Epithelial cell of prostate (primary cell): ENCODE data around the gene GRK5.
"Not testable (repeated sequence)": the region's sequence is repeated elsewhere in the genome, so short reads cannot be mapped to it uniquely, and the experiment has no call there.

Source experiments
- DNase-seq: peaks from one replicate; pipeline ENCODE4 v3.0.0-alpha.2; 2011; ENCODE audit warnings: low read depth, low spot score
- H3K27ac ChIP-seq: fragments of 450-650 bp; 2 replicates; pipeline ENCODE4 v1.5.1; 2017; ENCODE audit warnings: mild to moderate bottlenecking

The GRK5 gene

DNA sequence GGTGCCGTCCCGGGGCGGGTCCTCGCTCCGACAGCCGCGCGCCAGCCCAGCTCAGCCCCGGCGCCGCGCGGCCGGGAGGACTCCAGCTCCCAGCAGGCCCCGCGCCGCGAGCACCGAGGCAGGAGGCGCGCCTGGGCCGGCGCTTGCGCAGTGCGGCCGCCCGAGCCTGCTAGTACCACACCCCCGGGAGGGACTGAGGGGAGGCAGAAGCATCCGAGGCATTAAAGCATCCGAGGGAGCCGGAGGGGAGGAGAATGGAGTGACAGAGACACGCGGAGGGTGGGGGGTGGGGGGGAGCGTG is at the start of gene GRK5:
Gene GRK5, plus strand, starts transcription at position 206 of the 301 bp plus-strand sequence. CDS start 347 bp downstream, outside the sequence.
- peak; percentile 68 for DNase-seq
- peak within 1 kb of the TSS; percentile 82 for H3K27ac ChIP-seq

DNA sequence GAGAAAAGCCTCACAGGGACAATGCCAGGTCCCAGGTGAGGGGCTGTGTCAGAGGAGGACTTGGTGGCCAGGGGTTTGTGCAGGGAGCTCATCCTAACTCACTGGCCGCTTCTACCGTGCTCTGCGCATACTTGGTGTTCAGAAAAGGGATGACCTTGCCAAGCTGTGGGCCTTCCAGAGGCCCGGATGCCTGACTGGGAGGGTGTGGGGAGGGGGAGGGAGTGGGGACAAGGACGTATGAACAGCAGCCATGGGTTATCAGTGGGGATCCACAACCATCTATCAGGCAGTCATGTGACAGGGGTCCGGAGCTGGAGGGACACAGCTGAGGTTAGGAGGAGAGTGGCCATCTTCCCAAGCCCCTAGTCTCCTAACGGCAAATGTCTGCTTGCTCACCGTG is 48.0 kb upstream of the GRK5 start:
- no peak for DNase-seq
- no peak overlapping the region for H3K27ac ChIP-seq

GRCh38 chr10:119161680-119162451 is 45.5 kb upstream of the GRK5 start:
- no peak for DNase-seq
- H3K27ac ChIP-seq, result no peak overlapping the region

DNA sequence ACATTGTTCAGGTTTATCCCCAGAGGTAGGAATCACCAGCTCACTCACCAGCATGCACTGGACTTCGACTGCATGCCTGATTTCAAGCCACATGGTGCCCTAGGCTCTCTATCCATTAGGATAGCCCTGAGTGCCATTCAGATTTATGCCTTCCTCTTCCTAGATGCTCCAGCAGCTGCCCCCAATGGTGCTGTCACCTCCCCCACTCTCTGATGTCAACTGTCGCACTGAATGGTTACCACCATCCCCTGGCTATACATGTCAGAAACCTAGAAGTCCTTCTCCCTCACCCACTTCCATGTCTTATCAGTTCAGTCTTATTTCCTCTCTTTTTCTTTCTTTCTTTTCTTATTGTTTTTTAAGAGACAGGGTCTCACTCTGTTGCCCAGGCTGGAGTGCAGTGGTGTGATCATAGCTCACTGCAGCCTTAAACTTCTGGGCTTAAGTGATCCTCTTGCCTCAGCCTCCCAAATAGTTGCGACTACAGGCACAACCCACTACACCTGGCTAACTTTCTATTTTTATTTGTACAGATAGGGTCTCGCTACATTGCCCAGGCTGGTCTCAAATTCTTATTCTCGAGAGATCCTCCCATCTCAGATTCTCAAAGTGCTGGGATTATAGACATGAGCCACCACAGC is 44.8 kb upstream of the GRK5 start:
- no peak for DNase-seq
- no peak overlapping the region for H3K27ac ChIP-seq

DNA sequence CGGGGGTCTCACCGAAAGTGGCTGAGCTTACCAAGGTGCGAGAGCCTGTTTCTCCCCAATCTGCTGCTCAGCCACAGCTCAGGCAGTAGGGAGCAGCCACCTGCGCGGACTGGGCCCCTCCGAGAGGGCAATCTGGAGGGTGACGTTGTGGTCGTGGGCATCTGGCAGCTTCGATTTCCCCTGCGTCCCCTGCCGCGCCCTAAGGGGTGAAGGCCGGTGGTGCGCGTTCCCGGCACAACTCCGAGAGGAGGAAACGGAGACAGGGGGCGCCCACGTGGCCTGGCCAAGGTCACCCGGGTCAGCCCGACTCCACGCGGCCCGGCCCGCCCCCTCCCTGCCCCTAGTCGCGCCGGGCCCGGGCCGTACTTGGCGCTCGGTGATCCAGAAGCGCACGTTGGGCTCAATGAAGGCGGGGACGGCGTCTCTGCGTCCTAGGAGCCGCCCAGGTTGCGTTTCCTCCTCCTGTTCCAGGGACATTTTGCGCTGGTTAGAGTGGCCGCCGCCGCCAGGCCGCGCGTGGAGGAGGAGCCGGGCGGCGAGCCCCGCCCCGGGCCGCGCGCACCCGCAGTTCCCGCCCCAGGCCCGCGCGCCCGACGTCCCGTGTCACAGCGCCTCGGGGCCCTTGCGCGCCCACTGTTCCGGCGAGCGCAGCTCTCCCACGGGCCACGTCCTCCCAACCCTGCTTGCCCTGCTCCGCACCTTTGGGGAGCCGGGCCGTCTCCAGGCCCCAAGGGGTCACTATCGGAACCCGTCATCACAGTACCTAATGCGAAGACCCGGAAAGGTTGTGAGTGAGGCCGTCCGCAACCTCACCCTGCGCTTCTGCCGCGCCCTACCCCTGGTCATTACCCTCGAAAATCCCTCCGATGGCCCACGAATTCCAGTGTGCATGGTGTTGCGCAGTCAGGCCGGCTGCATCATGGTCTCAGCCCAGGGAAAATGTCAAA is 41.9 kb upstream of the GRK5 start, which contains the start of gene SFXN4:
Gene SFXN4, minus strand, starts transcription at position 544 of the 947 bp plus-strand sequence. Its CDS starts 67 bp downstream, at position 477.
- H3K27ac ChIP-seq, result peak within 1 kb of the TSS; percentile 67
- no peak for DNase-seq

GRCh38 chr10:119166118-119166500 is 41.3 kb upstream of the GRK5 start:
- H3K27ac ChIP-seq, result peak overlapping the region; percentile 67
- no peak for DNase-seq

GRCh38 chr10:119166564-119166963 is 40.8 kb upstream of the GRK5 start:
- peak overlapping the region; percentile 67 for H3K27ac ChIP-seq
- DNase-seq, result no peak

- peak overlapping the region; percentile 67 for H3K27ac ChIP-seq
- no peak for DNase-seq
Observed at GRCh38 chr10:119167041-119167440, 40.3 kb upstream of the GRK5 start.

- H3K27ac ChIP-seq, result peak overlapping the region; percentile 64
- no peak for DNase-seq
Observed at GRCh38 chr10:119174109-119174508, 33.3 kb upstream of the GRK5 start.

GRCh38 chr10:119176166-119176565 is 31.2 kb upstream of the GRK5 start:
- no peak for DNase-seq
- peak overlapping the region; percentile 72 for H3K27ac ChIP-seq

GRCh38 chr10:119177708-119178371 is 29.5 kb upstream of the GRK5 start:
- peak overlapping the region; percentile 72 for H3K27ac ChIP-seq
- no peak for DNase-seq

GRCh38 chr10:119178372-119179119 is 28.8 kb upstream of the GRK5 start, which contains the start of gene PRDX3:
TSS of gene PRDX3 (minus strand) at chr10:119178812. CDS start at chr10:119178790, 22 bp downstream.
- DNase-seq, result peak; percentile 6
- peak within 1 kb of the TSS; percentile 72 for H3K27ac ChIP-seq

- not testable (repeated sequence) for H3K27ac ChIP-seq, DNase-seq
Observed at GRCh38 chr10:119180850-119181400, 26.4 kb upstream of the GRK5 start.

DNA sequence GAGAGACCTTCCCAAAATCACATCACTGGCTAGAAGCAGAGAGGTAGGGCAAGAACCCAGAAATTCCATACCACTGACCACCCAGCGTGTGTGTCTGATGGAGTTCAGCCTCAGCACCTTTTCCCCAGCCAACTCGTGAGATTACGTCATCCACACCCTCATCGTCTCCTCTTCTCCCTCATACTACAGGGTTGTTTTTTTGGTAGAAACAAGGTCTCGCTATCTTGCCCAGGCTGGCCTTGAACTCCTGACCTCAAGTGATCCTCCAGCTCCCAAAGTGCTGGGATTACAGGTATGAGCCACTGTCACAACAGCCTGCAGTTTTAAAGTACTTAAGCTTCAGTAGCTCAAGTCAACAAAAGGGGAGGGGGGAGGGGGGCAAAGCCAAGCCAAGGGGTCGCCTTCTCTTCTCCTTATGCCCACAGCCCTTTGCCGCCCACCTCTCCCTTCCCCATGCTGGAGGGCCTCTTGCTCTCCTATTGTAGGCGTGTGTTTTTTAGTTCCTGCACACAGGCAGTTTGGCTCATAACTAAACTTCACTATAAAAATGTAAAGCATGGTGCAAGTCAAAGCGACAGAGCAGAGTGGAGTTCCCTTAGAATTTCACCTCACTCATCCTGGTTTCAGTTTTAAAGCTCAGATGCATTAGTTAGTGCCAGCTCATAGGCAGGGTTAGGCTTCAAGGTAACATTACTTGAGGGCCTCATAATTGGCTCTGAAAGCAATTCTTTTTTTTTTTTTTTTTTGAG is 23.5 kb upstream of the GRK5 start:
- no peak overlapping the region for H3K27ac ChIP-seq
- no peak for DNase-seq

GRCh38 chr10:119189811-119190282 is 17.5 kb upstream of the GRK5 start:
- peak overlapping the region; percentile 69 for H3K27ac ChIP-seq
- DNase-seq, result no peak

DNA sequence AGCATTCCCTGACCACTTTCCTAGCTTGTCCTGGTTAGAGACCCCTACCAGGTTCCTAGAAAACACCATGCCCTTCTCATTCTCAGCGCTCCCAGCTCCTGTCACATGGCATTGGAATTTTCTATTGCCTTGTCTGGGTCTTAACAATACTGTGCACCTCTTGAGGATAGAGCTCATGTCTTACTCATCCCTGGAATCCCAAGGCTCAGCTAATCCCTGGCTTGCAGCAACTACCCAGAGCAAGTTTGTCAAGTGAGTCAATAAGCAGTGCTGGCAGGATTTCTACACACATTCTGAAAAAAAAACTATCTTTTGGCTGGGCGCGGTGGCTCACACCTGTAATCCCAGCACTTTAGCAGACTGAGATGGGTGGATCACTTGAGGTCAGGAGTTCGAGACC is 17.0 kb upstream of the GRK5 start:
- peak; percentile 94 for DNase-seq
- peak overlapping the region; percentile 69 for H3K27ac ChIP-seq

DNA sequence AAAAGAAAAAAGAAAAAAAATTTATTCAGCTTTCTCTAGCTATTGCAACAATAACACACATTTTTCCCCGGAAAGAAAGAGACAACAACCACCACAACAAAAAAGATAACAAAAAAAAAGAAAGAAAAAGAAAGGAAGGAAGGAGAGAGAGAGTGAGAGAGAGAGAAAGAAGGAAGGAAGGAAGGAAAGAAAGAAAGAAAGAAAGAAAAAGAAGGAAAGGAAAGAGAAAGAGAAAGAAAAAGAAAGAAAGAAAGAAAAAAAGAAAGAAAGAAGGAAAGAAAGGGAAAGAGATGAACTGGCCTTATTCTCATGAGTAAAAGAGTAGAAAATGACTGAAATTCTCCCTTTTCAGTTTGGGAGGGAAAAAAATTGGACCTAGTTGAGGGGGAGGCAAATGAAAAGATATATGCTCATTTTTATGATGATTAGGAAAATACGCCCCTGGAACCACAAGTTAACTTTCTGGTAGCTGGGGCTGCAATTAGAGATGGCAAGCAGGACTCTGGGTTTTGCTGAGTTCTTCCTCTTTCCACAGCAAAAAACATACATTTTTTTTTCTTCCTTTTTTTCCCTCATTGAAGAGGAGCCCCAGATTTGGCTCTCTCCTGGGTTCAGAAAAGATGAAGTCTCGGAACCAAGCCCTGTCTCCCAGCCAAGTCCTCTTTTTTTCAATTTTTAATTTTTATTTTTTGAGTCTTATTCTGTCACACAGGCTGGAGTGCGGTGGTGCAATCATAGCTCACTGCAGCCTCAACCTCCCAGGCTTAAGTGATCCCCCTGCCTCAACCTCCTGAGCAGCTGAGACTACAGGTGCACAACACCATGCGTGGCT is 16.2 kb upstream of the GRK5 start:
- no peak for DNase-seq

More for the DNA sequence above, 16.2 kb upstream of the GRK5 start:
- peak overlapping the region; percentile 69 for H3K27ac ChIP-seq
